Thyroid gland (tissue), 4 donors: ENCODE data around the gene CCR9.

Experiments
- POLR2A ChIP-seq, 2 donors: fragments of 450-650 bp; IDR thresholded peaks; one replicate each; pipeline ENCODE4 v1.6.1; 2017; ENCODE audit warnings: antibody characterized with exemption in 2 of 2, mild to moderate bottlenecking in 2 of 2, moderate library complexity in 1 of 2
- TF ChIP-seq, protein P1 (sequence below), 6 experiments: fragments of 200-600 bp in 3 of 6; fragments of 450-650 bp in 3 of 6; sonication (generic) in 3 of 6; IDR thresholded peaks; one replicate each; pipeline ENCODE4 v1.5.1; 2016 to 2019; ENCODE audit warnings: antibody characterized with exemption in 6 of 6, mild to moderate bottlenecking in 2 of 6, inconsistent platforms in 1 of 6, moderate library complexity in 1 of 6

DNA sequence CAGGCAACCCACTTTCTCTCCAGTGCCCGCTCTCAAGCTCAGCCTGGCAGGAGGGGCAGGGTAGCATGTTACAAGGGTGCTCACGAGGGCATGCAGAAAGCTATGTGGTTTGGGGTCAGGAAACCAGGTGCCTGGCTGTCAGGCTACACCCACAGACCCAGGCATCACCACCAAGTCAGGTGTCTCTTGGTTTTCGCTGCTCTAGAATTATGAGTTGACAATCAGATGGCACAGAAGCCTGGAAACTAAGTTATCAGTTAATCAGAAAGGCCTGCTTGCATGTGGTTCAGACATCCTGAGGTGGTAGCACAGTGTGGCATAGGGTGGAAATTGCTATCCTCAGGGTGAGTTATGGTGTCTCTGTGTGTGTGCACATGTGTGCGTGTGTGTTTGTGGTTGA is 16.2 kb upstream of the CCR9 start:
- TF ChIP-seq, protein P1, sequence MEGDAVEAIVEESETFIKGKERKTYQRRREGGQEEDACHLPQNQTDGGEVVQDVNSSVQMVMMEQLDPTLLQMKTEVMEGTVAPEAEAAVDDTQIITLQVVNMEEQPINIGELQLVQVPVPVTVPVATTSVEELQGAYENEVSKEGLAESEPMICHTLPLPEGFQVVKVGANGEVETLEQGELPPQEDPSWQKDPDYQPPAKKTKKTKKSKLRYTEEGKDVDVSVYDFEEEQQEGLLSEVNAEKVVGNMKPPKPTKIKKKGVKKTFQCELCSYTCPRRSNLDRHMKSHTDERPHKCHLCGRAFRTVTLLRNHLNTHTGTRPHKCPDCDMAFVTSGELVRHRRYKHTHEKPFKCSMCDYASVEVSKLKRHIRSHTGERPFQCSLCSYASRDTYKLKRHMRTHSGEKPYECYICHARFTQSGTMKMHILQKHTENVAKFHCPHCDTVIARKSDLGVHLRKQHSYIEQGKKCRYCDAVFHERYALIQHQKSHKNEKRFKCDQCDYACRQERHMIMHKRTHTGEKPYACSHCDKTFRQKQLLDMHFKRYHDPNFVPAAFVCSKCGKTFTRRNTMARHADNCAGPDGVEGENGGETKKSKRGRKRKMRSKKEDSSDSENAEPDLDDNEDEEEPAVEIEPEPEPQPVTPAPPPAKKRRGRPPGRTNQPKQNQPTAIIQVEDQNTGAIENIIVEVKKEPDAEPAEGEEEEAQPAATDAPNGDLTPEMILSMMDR (IDR thresholded peaks at IDR 0.05) = no peak
- no peak for TF ChIP-seq POLR2A (IDR thresholded peaks at IDR 0.05)
